Stomach (tissue), 9 donors: Measurements from ENCODE around the gene XRCC4. TPM values are rescaled to one million over a fixed set of nuclear protein-coding genes. Genes with fewer than 3 reads are reported as not detected.

Source experiments
- DNase-seq, 2 donors: peaks; one replicate each; pipeline versions ENCODE4 v3.0.0 to v3.0.0-alpha.2; 2013 to 2019
- H3K27ac ChIP-seq, 5 donors: fragments of 200-600 bp in 4 of 5; sonication (generic) in 4 of 5; one replicate each; pipeline ENCODE4 v1.5.1; 2013 to 2019; ENCODE audit warnings: mild to moderate bottlenecking in 1 of 5, moderate library complexity in 1 of 5
- H3K27me3 ChIP-seq, 3 donors: fragments of 200-600 bp; sonication (generic); one replicate each; pipeline ENCODE4 v1.5.1; 2017 to 2019; ENCODE audit warnings: mixed run types in 1 of 3
- H3K36me3 ChIP-seq, 4 donors: fragments of 200-600 bp; sonication (generic); 1 replicate in 3 of 4; 2 replicates in 1 of 4; pipeline ENCODE4 v1.5.1; 2016 to 2019
- H3K4me1 ChIP-seq, 4 donors: fragments of 200-600 bp; sonication (generic); one replicate each; pipeline ENCODE4 v1.5.1; 2016 to 2019
- H3K4me3 ChIP-seq, 4 donors: fragments of 200-600 bp; sonication (generic) in 3 of 4; one replicate each; pipeline ENCODE4 v1.5.1; 2016 to 2019; ENCODE audit warnings: mild to moderate bottlenecking in 1 of 4
- H3K9me3 ChIP-seq, 4 donors: fragments of 200-600 bp; sonication (generic); one replicate each; pipeline ENCODE4 v1.5.1; 2016 to 2019
- EP300 ChIP-seq: sonication (generic); formaldehyde crosslinking; IDR thresholded peaks from one replicate; pipeline ENCODE4 v1.6.1; 2017; ENCODE audit warnings: antibody characterized with exemption
- POLR2A ChIP-seq, 4 donors: fragments of 450-650 bp; IDR thresholded peaks; one replicate each; pipeline ENCODE4 v1.6.1; 2016; ENCODE audit warnings: antibody characterized with exemption in 4 of 4, control low read depth in 2 of 4, mild to moderate bottlenecking in 1 of 4, moderate library complexity in 1 of 4
- POLR2AphosphoS5 ChIP-seq, 3 donors: sonication (generic); formaldehyde crosslinking; IDR thresholded peaks; one replicate each; pipeline ENCODE4 v1.6.1; 2016; ENCODE audit warnings: antibody characterized with exemption in 3 of 3
- WGBS, 5 donors: extraction: QIAGEN DNeasy Blood & Tissue Kit in 3 of 5; methylation state at CpG; one replicate each; pipeline versions ENCODE4 v1.1.5 to v1.1.7; 2013 to 2018; 5-methylcytosine and 5-hydroxymethylcytosine counted together
- intact Hi-C: fragments of 100-400 bp; cut with DNase I; formaldehyde crosslinking; loops from one replicate; pipeline ENCODE4 v1.15.1; 2023; ENCODE audit warnings: low total_unique reads
- polyA plus RNA-seq, 3 donors: library from polyadenylated mRNA; stranded (reverse); fragments of 200-250 nt; gene quantifications; one replicate each; pipeline ENCODE4 v1.2.3, GENCODE V29; 2013
- total RNA-seq, 5 donors: library from RNA; depleted of rRNA; stranded (reverse); fragments of >200 nt; gene quantifications; one replicate each; pipeline versions ENCODE4 v1.1.0 to v1.2.3, GENCODE V29; 2014 to 2016
- TF ChIP-seq, protein P1 (sequence below), 7 experiments: fragments of 450-650 bp in 4 of 7; fragments of 200-600 bp in 3 of 7; sonication (generic) in 3 of 7; IDR thresholded peaks; one replicate each; pipeline ENCODE4 v1.5.1; 2016 to 2019; ENCODE audit warnings: antibody characterized with exemption in 7 of 7, control low read depth in 2 of 7, mild to moderate bottlenecking in 1 of 7
- donor health status: healthy with polysubstance abuse.
- donor health status: Bipolar disorder and iron deficiency.
- donor health status: healthy.

The XRCC4 gene
- total and polyA plus RNA-seq, 8 donors, result 0.45 to 14.2 (median 8.4) TPM; not detected in 1

DNA sequence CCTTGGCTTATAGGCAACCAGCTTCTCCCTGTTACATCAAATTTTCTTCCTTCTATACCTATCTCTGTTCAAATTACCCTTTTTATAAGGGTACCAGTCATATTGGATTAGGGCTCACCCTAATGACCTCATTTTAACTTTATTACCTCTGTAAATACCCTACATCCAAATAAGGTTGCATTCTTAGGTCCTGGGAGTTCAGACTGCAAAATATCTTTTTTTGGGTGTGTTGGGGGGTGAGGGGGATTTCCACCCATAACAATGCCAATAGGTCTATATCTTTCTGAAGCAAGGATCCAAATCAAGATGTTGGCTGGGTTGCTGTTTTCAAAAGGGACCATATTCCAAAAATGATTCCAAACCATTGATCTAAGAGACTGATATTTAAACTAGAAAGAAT, 141.7 kb downstream of the XRCC4 start:
- no peak for DNase-seq
- TF ChIP-seq POLR2A (IDR thresholded peaks at IDR 0.05) (no peak), POLR2AphosphoS5 (IDR thresholded peaks at IDR 0.05) (no peak)
- Histone ChIP-seq H3K4me3 (no peak overlapping the region), H3K9me3 (no peaks in the 10 kb centered on the region), H3K27ac (no peak overlapping the region), H3K4me1 (no peaks in the 10 kb centered on the region), H3K36me3 (no peaks in the 10 kb centered on the region), H3K27me3 (no peaks in the 10 kb centered on the region)
- intact Hi-C loops, result no loop called here

DNA sequence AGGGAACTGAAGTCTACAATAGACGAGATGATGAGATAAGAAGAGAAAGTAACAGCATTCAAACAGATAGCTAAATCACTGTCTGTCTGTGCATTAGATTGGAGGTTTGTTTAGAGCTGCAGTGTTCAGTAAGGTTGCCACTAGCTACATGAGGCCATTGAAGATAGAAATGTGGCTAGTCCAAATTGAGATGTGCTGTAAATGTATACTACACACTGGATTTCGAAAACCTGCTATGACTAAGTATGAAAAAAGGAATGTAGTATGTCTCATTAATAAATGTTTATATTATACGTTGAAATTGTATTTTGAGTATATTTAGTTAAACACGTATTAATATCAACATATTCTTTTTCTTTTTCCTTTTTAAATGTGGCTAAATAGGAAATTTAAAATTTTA, 142.1 kb downstream of the XRCC4 start:
- TF ChIP-seq POLR2AphosphoS5 (IDR thresholded peaks at IDR 0.05), result no peak
- TF ChIP-seq, protein P1, sequence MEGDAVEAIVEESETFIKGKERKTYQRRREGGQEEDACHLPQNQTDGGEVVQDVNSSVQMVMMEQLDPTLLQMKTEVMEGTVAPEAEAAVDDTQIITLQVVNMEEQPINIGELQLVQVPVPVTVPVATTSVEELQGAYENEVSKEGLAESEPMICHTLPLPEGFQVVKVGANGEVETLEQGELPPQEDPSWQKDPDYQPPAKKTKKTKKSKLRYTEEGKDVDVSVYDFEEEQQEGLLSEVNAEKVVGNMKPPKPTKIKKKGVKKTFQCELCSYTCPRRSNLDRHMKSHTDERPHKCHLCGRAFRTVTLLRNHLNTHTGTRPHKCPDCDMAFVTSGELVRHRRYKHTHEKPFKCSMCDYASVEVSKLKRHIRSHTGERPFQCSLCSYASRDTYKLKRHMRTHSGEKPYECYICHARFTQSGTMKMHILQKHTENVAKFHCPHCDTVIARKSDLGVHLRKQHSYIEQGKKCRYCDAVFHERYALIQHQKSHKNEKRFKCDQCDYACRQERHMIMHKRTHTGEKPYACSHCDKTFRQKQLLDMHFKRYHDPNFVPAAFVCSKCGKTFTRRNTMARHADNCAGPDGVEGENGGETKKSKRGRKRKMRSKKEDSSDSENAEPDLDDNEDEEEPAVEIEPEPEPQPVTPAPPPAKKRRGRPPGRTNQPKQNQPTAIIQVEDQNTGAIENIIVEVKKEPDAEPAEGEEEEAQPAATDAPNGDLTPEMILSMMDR (IDR thresholded peaks at IDR 0.05), result no peak
- no peak for TF ChIP-seq POLR2A (IDR thresholded peaks at IDR 0.05)
- no peak for TF ChIP-seq EP300
- Histone ChIP-seq H3K36me3 (no peaks in the 10 kb centered on the region), H3K4me3 (no peak overlapping the region), H3K4me1 (no peaks in the 10 kb centered on the region), H3K9me3 (no peaks in the 10 kb centered on the region), H3K27me3 (no peaks in the 10 kb centered on the region), H3K27ac (no peak overlapping the region)
- WGBS, 5 donors, result 66 to 70% (median 69%) methylated on average over 4 of the region's 4 CpGs
- intact Hi-C loops, result no loop called here
- no peak for DNase-seq

DNA sequence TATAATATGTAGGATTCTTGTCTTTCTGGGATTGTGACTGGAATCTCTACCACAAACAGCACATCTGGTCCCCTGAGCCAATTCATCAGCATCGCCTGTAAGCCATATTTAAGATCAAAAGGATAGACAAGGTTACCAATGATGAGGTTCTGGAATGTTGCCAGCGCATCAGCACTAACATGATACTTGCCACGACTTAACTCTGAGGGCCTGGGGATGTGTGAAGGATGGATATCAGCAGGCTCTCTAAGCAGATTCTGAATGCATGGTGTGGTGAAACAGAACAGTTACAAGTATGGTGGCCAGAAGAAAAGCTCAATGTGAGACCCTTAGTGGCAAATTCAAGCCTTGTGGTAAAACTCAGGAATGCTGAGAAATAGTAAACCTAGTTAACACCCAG, 143.0 kb downstream of the XRCC4 start:
- H3K27me3 ChIP-seq, result no peaks in the 10 kb centered on the region
- H3K27ac ChIP-seq, result no peak overlapping the region
- TF ChIP-seq POLR2AphosphoS5 (IDR thresholded peaks at IDR 0.05) (no peak), POLR2A (IDR thresholded peaks at IDR 0.05) (no peak), EP300 (no peak)
- TF ChIP-seq, protein P1 (IDR thresholded peaks at IDR 0.05), result no peak
- no peak overlapping the region for H3K4me3 ChIP-seq
- 51 to 90% (median 87%) methylated on average over 3 of the region's 3 CpGs for WGBS, 5 donors
- no peaks in the 10 kb centered on the region for H3K36me3 ChIP-seq
- H3K9me3 ChIP-seq, result no peaks in the 10 kb centered on the region
- peak in 1 of 2 donors; percentile 3 for DNase-seq
- no peaks in the 10 kb centered on the region for H3K4me1 ChIP-seq
- intact Hi-C loops, result no loop called here

DNA sequence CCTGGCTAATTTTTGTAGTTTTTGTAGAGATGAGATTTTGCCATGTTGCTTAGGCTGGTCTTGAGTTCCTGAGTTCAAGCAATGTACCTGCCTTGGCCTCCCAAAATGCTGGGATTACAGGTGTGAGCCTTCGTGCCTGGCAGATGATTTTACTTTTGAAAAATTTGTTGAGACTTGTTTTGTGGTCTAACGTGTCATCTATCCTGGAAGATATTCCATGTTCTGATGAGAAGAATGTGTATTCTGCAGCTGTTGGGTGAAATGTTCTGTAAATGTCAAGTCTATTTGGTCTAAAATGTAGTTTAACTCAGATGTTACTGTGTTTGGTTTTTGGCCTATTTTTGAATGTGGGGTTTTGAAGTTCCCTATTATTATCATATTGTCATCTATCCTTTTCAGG, 145.6 kb downstream of the XRCC4 start:
- no peaks in the 10 kb centered on the region for H3K4me1 ChIP-seq
- H3K27ac ChIP-seq, result no peak overlapping the region
- no peaks in the 10 kb centered on the region for H3K36me3 ChIP-seq
- intact Hi-C loops, result no loop called here
- no peak overlapping the region for H3K4me3 ChIP-seq
- H3K27me3 ChIP-seq, result no peaks in the 10 kb centered on the region
- TF ChIP-seq, protein P1 (IDR thresholded peaks at IDR 0.05), result no peak
- no peak for TF ChIP-seq POLR2A (IDR thresholded peaks at IDR 0.05)
- TF ChIP-seq EP300, result no peak
- no peak for TF ChIP-seq POLR2AphosphoS5 (IDR thresholded peaks at IDR 0.05)
- H3K9me3 ChIP-seq, result no peaks in the 10 kb centered on the region
- 87 to 95% (median 89%) methylated on average over 2 of the region's 2 CpGs for WGBS, 5 donors
- no peak for DNase-seq

DNA sequence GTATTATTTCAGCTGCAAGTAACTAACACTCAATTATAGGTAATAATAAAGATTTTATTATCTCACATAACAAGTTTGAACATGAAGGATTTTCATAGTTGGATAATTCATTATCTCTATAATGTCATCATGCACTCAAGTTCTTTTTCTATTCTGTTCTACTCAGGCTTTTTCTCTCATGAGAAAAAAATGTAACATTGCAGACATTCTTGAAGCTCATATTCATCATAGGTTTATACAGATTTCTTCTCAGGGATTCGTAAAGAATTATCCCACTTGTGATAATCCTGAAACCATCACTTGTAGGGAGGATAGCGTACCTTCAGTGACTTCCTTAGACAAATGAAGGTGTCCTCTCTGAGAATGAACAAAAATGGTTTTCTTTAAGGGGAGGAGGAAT, 150.3 kb downstream of the XRCC4 start:
- Histone ChIP-seq H3K4me1 (no peaks in the 10 kb centered on the region), H3K27ac (no peak overlapping the region), H3K36me3 (no peaks in the 10 kb centered on the region), H3K27me3 (no peaks in the 10 kb centered on the region), H3K9me3 (no peaks in the 10 kb centered on the region), H3K4me3 (no peak overlapping the region)
- no peak for DNase-seq
- WGBS, 5 donors, result 94 to 100% (median 96%) methylated on average over 2 of the region's 2 CpGs
- intact Hi-C loops, result no loop called here
- TF ChIP-seq POLR2A (IDR thresholded peaks at IDR 0.05) (no peak), EP300 (no peak), POLR2AphosphoS5 (IDR thresholded peaks at IDR 0.05) (no peak)
